DOHH2 (cell line): ENCODE data around the gene MELTF.

Experiments
- H3F3A ChIP-seq: fragments of 200-600 bp; sonication (generic), shearing (Covaris generic); 2 replicates; pipeline ENCODE4 v1.6.0; 2016; ENCODE audit warnings: antibody characterized with exemption, mild to moderate bottlenecking; ENCODE audit not compliant: control insufficient read depth, insufficient read depth
- H3K27ac ChIP-seq: fragments of 200-600 bp; sonication (generic); 2 replicates; pipeline ENCODE4 v1.5.1; 2014; ENCODE audit warnings: low read depth, mild to moderate bottlenecking, low read length, moderate library complexity
- H3K27me3 ChIP-seq: fragments of 200-600 bp; sonication (generic); 2 replicates; pipeline ENCODE4 v1.6.1; 2014; ENCODE audit warnings: mild to moderate bottlenecking, low read length, mixed read lengths; ENCODE audit not compliant: control insufficient read depth
- H3K36me3 ChIP-seq: fragments of 200-600 bp; sonication (generic); 2 replicates; pipeline ENCODE4 v1.6.1; 2014; ENCODE audit warnings: mild to moderate bottlenecking, low read length, moderate library complexity, mixed read lengths; ENCODE audit not compliant: control insufficient read depth
- H3K4me1 ChIP-seq: fragments of 200-600 bp; sonication (generic); 2 replicates; pipeline ENCODE4 v1.6.1; 2014; ENCODE audit warnings: mild to moderate bottlenecking, low read length, mixed read lengths; ENCODE audit not compliant: control insufficient read depth
- H3K4me2 ChIP-seq: fragments of 200-600 bp; sonication (generic); 2 replicates; pipeline ENCODE4 v1.6.0; 2014; ENCODE audit warnings: mild to moderate bottlenecking, low read length, moderate library complexity
- H3K4me3 ChIP-seq: fragments of 200-600 bp; sonication (generic); 2 replicates; pipeline ENCODE4 v1.5.1; 2014; ENCODE audit warnings: mild to moderate bottlenecking, low read length, mixed read lengths
- H3K79me2 ChIP-seq: fragments of 200-600 bp; sonication (generic); 2 replicates; pipeline ENCODE4 v1.6.1; 2014; ENCODE audit warnings: mild to moderate bottlenecking, low read length, mixed read lengths; ENCODE audit not compliant: control insufficient read depth
- H3K9me2 ChIP-seq: fragments of 200-600 bp; sonication (generic); replicated peaks from 2 replicates; pipeline ENCODE4 v1.6.1; 2014; ENCODE audit warnings: mild to moderate bottlenecking, low read length, mixed read lengths; ENCODE audit not compliant: control insufficient read depth
- H3K9me3 ChIP-seq: fragments of 200-600 bp; sonication (generic); 2 replicates; pipeline ENCODE4 v1.6.1; 2014; ENCODE audit warnings: antibody characterized with exemption, low read length, mixed read lengths; ENCODE audit not compliant: control insufficient read depth, insufficient read depth
- H4K20me1 ChIP-seq: fragments of 200-600 bp; sonication (generic); 2 replicates; pipeline ENCODE4 v1.6.0; 2014; ENCODE audit warnings: low read depth, mild to moderate bottlenecking, antibody characterized with exemption, low read length, moderate library complexity; ENCODE audit not compliant: control insufficient read depth, insufficient read depth
- EZH2phosphoT487 ChIP-seq: fragments of 200-600 bp; sonication (generic); IDR thresholded peaks from 2 replicates; pipeline ENCODE4 v1.6.1; 2017; ENCODE audit warnings: borderline replicate concordance, mild to moderate bottlenecking, antibody characterized with exemption, low read length, moderate library complexity, mixed read lengths
- TF ChIP-seq, protein P1 (sequence below): fragments of 200-600 bp; sonication (generic); IDR thresholded peaks from one replicate; pipeline ENCODE4 v1.5.1; 2014; ENCODE audit warnings: antibody characterized with exemption, mild to moderate bottlenecking, low read depth, low read length; ENCODE audit not compliant: poor library complexity, severe bottlenecking

MELTF gene

DNA sequence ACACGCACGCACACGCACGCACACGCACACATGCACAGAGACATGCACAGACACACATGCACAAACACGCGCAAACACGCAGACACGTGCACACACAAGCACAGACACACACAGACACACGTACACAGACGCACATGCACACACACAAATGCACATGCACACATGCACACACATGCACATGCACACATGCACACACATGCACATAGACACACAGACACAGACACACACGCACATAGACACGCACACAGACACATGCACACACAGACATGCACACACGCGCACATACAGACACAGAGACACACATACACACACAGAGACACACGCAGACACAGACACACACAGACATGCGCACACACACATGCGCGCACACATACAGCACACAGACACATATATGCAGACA lies 34.6 kb downstream of the MELTF start:
- no peaks in the 10 kb centered on the region for H3K4me1 ChIP-seq
- H3F3A ChIP-seq, result no peaks in the 10 kb centered on the region
- H3K4me2 ChIP-seq, result no peak overlapping the region
- no peaks in the 10 kb centered on the region for H3K27me3 ChIP-seq
- no peaks in the 10 kb centered on the region for H4K20me1 ChIP-seq
- no peak overlapping the region for H3K4me3 ChIP-seq
- H3K79me2 ChIP-seq, result no peaks in the 10 kb centered on the region
- H3K9me3 ChIP-seq, result no peaks in the 10 kb centered on the region
- H3K9me2 ChIP-seq, result no peaks in the 10 kb centered on the region
- H3K36me3 ChIP-seq, result no peaks in the 10 kb centered on the region
- H3K27ac ChIP-seq, result no peak overlapping the region
- no peak for TF ChIP-seq EZH2phosphoT487
- TF ChIP-seq, protein P1, sequence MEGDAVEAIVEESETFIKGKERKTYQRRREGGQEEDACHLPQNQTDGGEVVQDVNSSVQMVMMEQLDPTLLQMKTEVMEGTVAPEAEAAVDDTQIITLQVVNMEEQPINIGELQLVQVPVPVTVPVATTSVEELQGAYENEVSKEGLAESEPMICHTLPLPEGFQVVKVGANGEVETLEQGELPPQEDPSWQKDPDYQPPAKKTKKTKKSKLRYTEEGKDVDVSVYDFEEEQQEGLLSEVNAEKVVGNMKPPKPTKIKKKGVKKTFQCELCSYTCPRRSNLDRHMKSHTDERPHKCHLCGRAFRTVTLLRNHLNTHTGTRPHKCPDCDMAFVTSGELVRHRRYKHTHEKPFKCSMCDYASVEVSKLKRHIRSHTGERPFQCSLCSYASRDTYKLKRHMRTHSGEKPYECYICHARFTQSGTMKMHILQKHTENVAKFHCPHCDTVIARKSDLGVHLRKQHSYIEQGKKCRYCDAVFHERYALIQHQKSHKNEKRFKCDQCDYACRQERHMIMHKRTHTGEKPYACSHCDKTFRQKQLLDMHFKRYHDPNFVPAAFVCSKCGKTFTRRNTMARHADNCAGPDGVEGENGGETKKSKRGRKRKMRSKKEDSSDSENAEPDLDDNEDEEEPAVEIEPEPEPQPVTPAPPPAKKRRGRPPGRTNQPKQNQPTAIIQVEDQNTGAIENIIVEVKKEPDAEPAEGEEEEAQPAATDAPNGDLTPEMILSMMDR, result no peak

DNA sequence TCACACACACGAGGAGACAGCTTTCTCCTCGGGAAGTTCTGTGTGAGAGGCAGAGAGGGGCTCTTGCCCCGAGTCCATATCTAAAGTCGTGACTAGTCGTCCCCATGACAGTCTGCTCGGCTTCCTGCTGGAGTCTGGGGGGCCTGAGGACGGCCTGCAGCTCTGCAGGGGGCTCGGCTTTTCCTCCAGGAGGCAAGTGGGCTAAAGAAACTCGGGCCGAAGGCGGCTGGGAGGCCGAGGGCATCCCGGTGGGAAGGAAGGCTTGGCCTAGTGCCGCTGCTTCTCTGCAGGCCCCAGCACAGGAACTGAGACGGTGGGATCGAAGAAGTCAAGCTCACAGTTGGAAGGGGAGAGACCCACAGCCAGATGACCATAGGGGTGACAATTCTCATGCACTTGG lies 35.6 kb downstream of the MELTF start:
- TF ChIP-seq, protein P1, result no peak
- TF ChIP-seq EZH2phosphoT487, result no peak
- H3K9me3 ChIP-seq, result no peaks in the 10 kb centered on the region
- no peak overlapping the region for H3K4me2 ChIP-seq
- H3F3A ChIP-seq, result no peaks in the 10 kb centered on the region
- H3K79me2 ChIP-seq, result no peaks in the 10 kb centered on the region
- H3K9me2 ChIP-seq, result no peaks in the 10 kb centered on the region
- H3K36me3 ChIP-seq, result no peaks in the 10 kb centered on the region
- H3K4me1 ChIP-seq, result no peaks in the 10 kb centered on the region
- no peaks in the 10 kb centered on the region for H3K27me3 ChIP-seq
- no peak overlapping the region for H3K27ac ChIP-seq
- no peak overlapping the region for H3K4me3 ChIP-seq
- no peaks in the 10 kb centered on the region for H4K20me1 ChIP-seq

GRCh38 chr3:196992461-196993065 lies 37.1 kb downstream of the MELTF start:
- no peak for TF ChIP-seq EZH2phosphoT487
- TF ChIP-seq, protein P1, result no peak
- no peaks in the 10 kb centered on the region for H3K36me3 ChIP-seq
- no peaks in the 10 kb centered on the region for H3K9me2 ChIP-seq
- H3K9me3 ChIP-seq, result no peaks in the 10 kb centered on the region
- no peak overlapping the region for H3K4me2 ChIP-seq
- H3K79me2 ChIP-seq, result no peaks in the 10 kb centered on the region
- H3K4me3 ChIP-seq, result no peak overlapping the region
- H3F3A ChIP-seq, result no peaks in the 10 kb centered on the region
- H4K20me1 ChIP-seq, result no peaks in the 10 kb centered on the region
- no peak overlapping the region for H3K27ac ChIP-seq
- peaks cover 6% of the 10 kb centered on the region for H3K27me3 ChIP-seq
- no peaks in the 10 kb centered on the region for H3K4me1 ChIP-seq
